Panc1 (cell line): ENCODE data around the gene EGFR.

ENCODE experiments used
- CTCF ChIP-seq: fragments of 450-650 bp; IDR thresholded peaks from 2 replicates; pipeline ENCODE4 v1.5.1; 2017; ENCODE audit warnings: mild to moderate bottlenecking
- REST ChIP-seq, 2 experiments: IDR thresholded peaks; 2 replicates each; pipeline ENCODE4 v1.6.1; 2011 to 2012; ENCODE audit warnings: low read depth in 2 of 2, control low read depth in 1 of 2, low read length in 1 of 2, mild to moderate bottlenecking in 1 of 2, moderate library complexity in 1 of 2; ENCODE audit not compliant: insufficient read depth in 1 of 2
- SIN3A ChIP-seq: IDR thresholded peaks from 2 replicates; pipeline ENCODE4 v1.6.1; 2012; ENCODE audit warnings: low read depth, mild to moderate bottlenecking, low read length, moderate library complexity, borderline replicate concordance; ENCODE audit not compliant: insufficient read depth
- TCF7L2 ChIP-seq: IDR thresholded peaks from 2 replicates; pipeline ENCODE4 v1.6.1; 2011; ENCODE audit warnings: mild to moderate bottlenecking, low read depth, low read length, inconsistent platforms

GRCh38 chr7:55239406-55239805 lies 220.6 kb downstream of the EGFR start:
- no peak for TF ChIP-seq CTCF
- no peak for TF ChIP-seq REST (IDR thresholded peaks at IDR 0.05; ENCODE audit: insufficient read depth in 1 of 2, low read depth in 2 of 2, low read length in 1 of 2)
- TF ChIP-seq TCF7L2: no peak
- TF ChIP-seq SIN3A: no peak
